ENCODE measurements around the gene IPO7. TPM values are rescaled to one million over a fixed set of nuclear protein-coding genes. Genes with fewer than 3 reads are reported as not detected.
A peak's percentile ranks its signal among the peaks of the same experiment; 100 is the strongest.

Gene IPO7
- total RNA-seq, 1 experiment from 2014 or later = 196 TPM

DNA sequence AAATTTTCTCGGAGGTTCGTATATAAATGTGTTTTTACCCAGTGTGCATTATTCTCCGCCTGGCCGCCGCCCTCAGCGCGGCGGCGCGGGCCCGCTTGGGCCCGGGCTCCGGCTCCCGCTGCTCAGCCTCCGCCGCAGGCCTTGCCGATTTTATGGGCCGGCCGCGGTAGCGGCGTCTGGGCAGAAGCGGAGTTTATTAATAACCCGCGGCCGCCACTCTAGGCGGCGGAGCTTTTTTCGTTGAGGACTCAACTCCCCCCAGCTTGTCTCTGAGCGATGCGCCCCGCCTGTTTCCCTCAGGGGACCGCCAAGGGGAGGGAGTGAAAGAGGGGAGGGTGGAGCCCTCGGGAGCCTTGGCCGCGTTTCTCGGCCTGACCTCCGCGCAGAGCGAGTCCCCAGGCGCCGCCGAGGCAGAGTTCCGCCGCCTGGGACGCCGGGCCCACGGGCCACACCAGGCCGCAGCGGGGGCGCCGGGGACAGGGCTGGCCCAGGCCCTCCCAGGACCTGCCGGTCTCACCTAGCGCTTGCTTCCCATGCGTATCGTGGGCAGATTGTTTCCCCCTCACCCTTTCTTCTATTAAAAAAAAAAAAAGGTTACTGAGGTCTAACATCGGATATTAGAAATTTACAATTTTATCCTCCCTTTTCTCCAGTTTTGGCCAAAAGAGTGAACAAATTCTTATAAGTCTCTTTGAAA, 76.8 kb downstream of the IPO7 start:
- Mint-ChIP-seq H3K27me3 (ENCODE audit: insufficient read depth, unreplicated experiment) (no peaks in the 10 kb centered on the region), H3K9me3 (ENCODE audit: unreplicated experiment) (no peaks in the 10 kb centered on the region), H3K36me3 (ENCODE audit: insufficient read depth, unreplicated experiment) (peaks cover 38% of the 10 kb centered on the region), H3K4me3 (ENCODE audit: unreplicated experiment) (peak overlapping the region; percentile 96), H3K4me1 (ENCODE audit: low read depth, unreplicated experiment) (peaks cover 7% of the 10 kb centered on the region), H3K27ac (ENCODE audit: unreplicated experiment) (peak overlapping the region; percentile 99)
- H3K27me3 ChIP-seq (replicated peaks; ENCODE audit: control insufficient read depth, insufficient read depth, low read length) = no peaks in the 10 kb centered on the region
- BruUV-seq (replicated peaks) = no TSS peak
- no peaks in the 10 kb centered on the region for H3K36me3 ChIP-seq (ENCODE audit: control insufficient read depth, insufficient read depth, low read length)
- DNase-seq = peak; percentile 90 to 92
- peaks cover 17% of the 10 kb centered on the region for H3K4me1 ChIP-seq
- no peak for TF ChIP-seq CTCF (IDR thresholded peaks at IDR 0.05; ENCODE audit: insufficient read depth in 1 of 2, low read depth in 1 of 2, low read length in 1 of 2, severe bottlenecking in 1 of 2, unreplicated experiment in 1 of 2)
- CTCF ChIA-PET = interaction anchor here (0.9 to 3.1 kb wide), 7 partner anchors 37 to 287 kb away, joined by 4 to 34 read pairs (median 6); partner anchors contain the start of gene WEE1
- intact Hi-C loops (cut with micrococcal nuclease; ENCODE audit: unreplicated experiment) = loop anchor here (1.0 to 2.0 kb wide), 5 partner anchors 38 to 146 kb away; partner anchors contain the start of genes IPO7 and TMEM41B
- peak overlapping the region; percentile 54 for H3K4me3 ChIP-seq (ENCODE audit: low read depth, low read length)
- POLR2A ChIA-PET = interaction anchor here (0.6 to 2.7 kb wide), 29 partner anchors 14 to 843 kb away, joined by 3 to 42 read pairs (median 4); partner anchors contain the start of genes ADM, DENND5A, IPO7 and WEE1
- no peaks in the 10 kb centered on the region for H3K9me3 ChIP-seq

DNA sequence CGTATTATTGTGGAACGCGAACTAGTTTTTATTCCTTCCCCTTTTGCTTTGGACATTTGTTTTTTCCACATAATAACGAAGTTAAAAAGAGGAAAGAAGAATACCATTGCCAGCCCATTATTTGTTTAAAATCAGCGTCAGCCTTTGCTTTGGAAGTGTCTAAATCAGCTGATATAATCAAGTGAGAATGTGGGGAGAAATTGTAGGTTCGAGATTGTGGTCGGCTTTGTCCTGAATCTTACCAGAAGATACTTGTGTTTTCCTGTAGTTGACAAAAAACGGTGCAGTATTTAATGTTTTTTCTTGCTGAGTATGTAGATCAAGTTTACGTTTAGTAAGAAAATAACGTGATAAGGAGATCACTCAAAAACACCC, 77.3 kb downstream of the IPO7 start:
- Histone ChIP-seq H3K4me3 (ENCODE audit: low read depth, low read length) (peak overlapping the region; percentile 54), H3K4me1 (peaks cover 17% of the 10 kb centered on the region), H3K9me3 (no peaks in the 10 kb centered on the region), H3K27me3 (replicated peaks; ENCODE audit: control insufficient read depth, insufficient read depth, low read length) (no peaks in the 10 kb centered on the region), H3K36me3 (ENCODE audit: control insufficient read depth, insufficient read depth, low read length) (no peaks in the 10 kb centered on the region)
- Mint-ChIP-seq H3K27ac (ENCODE audit: unreplicated experiment) (peak overlapping the region; percentile 99), H3K27me3 (ENCODE audit: insufficient read depth, unreplicated experiment) (no peaks in the 10 kb centered on the region), H3K4me3 (ENCODE audit: unreplicated experiment) (peak overlapping the region; percentile 96), H3K36me3 (ENCODE audit: insufficient read depth, unreplicated experiment) (peaks cover 38% of the 10 kb centered on the region), H3K9me3 (ENCODE audit: unreplicated experiment) (no peaks in the 10 kb centered on the region), H3K4me1 (ENCODE audit: low read depth, unreplicated experiment) (peaks cover 7% of the 10 kb centered on the region)
- ChIA-PET POLR2A (interaction anchor here (0.7 to 2.7 kb wide), 7 partner anchors 13 to 184 kb away, joined by 3 to 33 read pairs (median 4); partner anchors contain the start of gene IPO7), CTCF (interaction anchor here (1.3 to 3.1 kb wide), 3 partner anchors 37 to 287 kb away, joined by 4 to 34 read pairs (median 7); no protein-coding TSS in a partner anchor)
- no peak for DNase-seq
- TF ChIP-seq CTCF (IDR thresholded peaks at IDR 0.05; ENCODE audit: insufficient read depth in 1 of 2, low read depth in 1 of 2, low read length in 1 of 2, severe bottlenecking in 1 of 2, unreplicated experiment in 1 of 2) = no peak
- intact Hi-C loops (cut with micrococcal nuclease; ENCODE audit: unreplicated experiment) = loop anchor here (1.0 to 2.0 kb wide), 5 partner anchors 37 to 147 kb away; partner anchors contain the start of genes IPO7 and TMEM41B
- TSS peak; percentile 85 for BruUV-seq (replicated peaks)

DNA sequence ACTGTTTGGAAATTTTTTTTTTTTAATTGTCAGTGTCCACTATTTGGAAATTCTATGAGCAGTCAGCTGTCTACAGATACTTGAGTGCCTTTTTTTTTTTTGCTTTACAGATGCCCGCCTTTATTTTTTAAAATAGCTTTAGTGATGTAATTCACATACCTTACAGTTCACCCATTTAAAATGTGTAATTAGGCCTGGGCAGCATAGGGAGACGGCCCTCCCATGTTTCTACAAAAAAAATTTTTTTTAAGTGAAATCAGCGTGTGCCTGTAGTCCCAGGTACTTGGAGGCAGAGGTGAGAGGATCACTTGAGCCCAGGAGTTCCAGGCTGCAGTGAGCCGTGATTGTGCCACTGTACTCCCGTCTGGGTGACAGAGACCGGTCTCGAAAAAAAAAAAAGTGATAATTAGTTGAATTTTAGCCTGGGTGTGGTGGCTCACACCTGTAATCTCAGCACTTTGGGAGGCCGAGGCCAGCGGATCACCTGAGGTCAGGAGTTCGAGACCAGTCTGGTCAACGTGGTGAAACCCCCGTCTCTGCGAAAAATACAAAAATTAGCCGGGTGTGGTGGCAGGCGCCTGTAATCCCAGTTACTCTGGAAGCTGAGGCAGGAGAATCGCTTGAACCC, 77.8 kb downstream of the IPO7 start:
- H3K4me3 ChIP-seq (ENCODE audit: low read depth, low read length) = peak overlapping the region; percentile 54
- no peak for TF ChIP-seq CTCF (IDR thresholded peaks at IDR 0.05; ENCODE audit: insufficient read depth in 1 of 2, low read depth in 1 of 2, low read length in 1 of 2, severe bottlenecking in 1 of 2, unreplicated experiment in 1 of 2)
- H3K36me3 ChIP-seq (ENCODE audit: control insufficient read depth, insufficient read depth, low read length) = no peaks in the 10 kb centered on the region
- no peak for DNase-seq
- Mint-ChIP-seq H3K27me3 (ENCODE audit: insufficient read depth, unreplicated experiment) (no peaks in the 10 kb centered on the region), H3K36me3 (ENCODE audit: insufficient read depth, unreplicated experiment) (peaks cover 38% of the 10 kb centered on the region), H3K9me3 (ENCODE audit: unreplicated experiment) (no peaks in the 10 kb centered on the region), H3K4me1 (ENCODE audit: low read depth, unreplicated experiment) (peaks cover 7% of the 10 kb centered on the region), H3K4me3 (ENCODE audit: unreplicated experiment) (peak overlapping the region; percentile 96), H3K27ac (ENCODE audit: unreplicated experiment) (peak overlapping the region; percentile 99)
- no peaks in the 10 kb centered on the region for H3K9me3 ChIP-seq
- CTCF ChIA-PET = interaction anchor here (1.3 to 3.1 kb wide), 2 partner anchors 36 to 44 kb away, joined by 4 to 34 read pairs; no protein-coding TSS in a partner anchor
- intact Hi-C loops (cut with micrococcal nuclease; ENCODE audit: unreplicated experiment) = no loop called here
- BruUV-seq (replicated peaks) = no TSS peak
- H3K27me3 ChIP-seq (replicated peaks; ENCODE audit: control insufficient read depth, insufficient read depth, low read length) = no peaks in the 10 kb centered on the region
- peaks cover 17% of the 10 kb centered on the region for H3K4me1 ChIP-seq
- POLR2A ChIA-PET = interaction anchor here (0.6 to 1.0 kb wide), 6 partner anchors 13 to 659 kb away, joined by 3 to 4 read pairs (median 3); no protein-coding TSS in a partner anchor
